Measurements from ENCODE around the gene EEIG1. TPM values are rescaled to one million over a fixed set of nuclear protein-coding genes. Genes with fewer than 3 reads are reported as not detected.

The EEIG1 gene
- total RNA-seq, 2 donors from 2014 or later: 72.2 to 95.9 TPM

- no peak for DNase-seq
- no peak for TF ChIP-seq CTCF (IDR thresholded peaks at IDR 0.05)
- no peak overlapping the region for H3K9ac ChIP-seq (ENCODE audit: low read depth in 2 of 2, low read length in 2 of 2)
- intact Hi-C loops (cut with DNase I): no loop called here
- no peaks in the 10 kb centered on the region for H3K4me1 ChIP-seq
- peak overlapping the region; percentile 1 for H3K27ac ChIP-seq
- no peaks in the 10 kb centered on the region for H3K9me3 ChIP-seq
- no peaks in the 10 kb centered on the region for H3K27me3 ChIP-seq
- H3K36me3 ChIP-seq: no peaks in the 10 kb centered on the region
- H3K4me3 ChIP-seq: no peak overlapping the region
Observed at GRCh38 chr9:128006332-128006996, 25.7 kb upstream of the EEIG1 start.

GRCh38 chr9:128005923-128006322 lies 25.1 kb upstream of the EEIG1 start:
- no peak for DNase-seq
- intact Hi-C loops (cut with DNase I): no loop called here
- H3K27me3 ChIP-seq: no peaks in the 10 kb centered on the region
- H3K9ac ChIP-seq (ENCODE audit: low read depth in 2 of 2, low read length in 2 of 2): no peak overlapping the region
- H3K9me3 ChIP-seq: no peaks in the 10 kb centered on the region
- no peaks in the 10 kb centered on the region for H3K36me3 ChIP-seq
- H3K27ac ChIP-seq: peak overlapping the region; percentile 1
- H3K4me1 ChIP-seq: no peaks in the 10 kb centered on the region
- H3K4me3 ChIP-seq: no peak overlapping the region
- TF ChIP-seq CTCF (IDR thresholded peaks at IDR 0.05): no peak

GRCh38 chr9:128003966-128004604 lies 23.3 kb upstream of the EEIG1 start:
- H3K27ac ChIP-seq: no peak overlapping the region
- no peaks in the 10 kb centered on the region for H3K36me3 ChIP-seq
- no peaks in the 10 kb centered on the region for H3K4me1 ChIP-seq
- DNase-seq: no peak
- no peak overlapping the region for H3K9ac ChIP-seq (ENCODE audit: low read depth in 2 of 2, low read length in 2 of 2)
- no peak overlapping the region for H3K4me3 ChIP-seq
- TF ChIP-seq CTCF (IDR thresholded peaks at IDR 0.05): no peak
- intact Hi-C loops (cut with DNase I): no loop called here
- H3K27me3 ChIP-seq: no peaks in the 10 kb centered on the region
- no peaks in the 10 kb centered on the region for H3K9me3 ChIP-seq

GRCh38 chr9:128002959-128003358 lies 22.2 kb upstream of the EEIG1 start:
- intact Hi-C loops (cut with DNase I): no loop called here
- H3K4me1 ChIP-seq: no peaks in the 10 kb centered on the region
- no peak overlapping the region for H3K27ac ChIP-seq
- H3K36me3 ChIP-seq: no peaks in the 10 kb centered on the region
- no peak overlapping the region for H3K4me3 ChIP-seq
- no peaks in the 10 kb centered on the region for H3K27me3 ChIP-seq
- no peaks in the 10 kb centered on the region for H3K9me3 ChIP-seq
- TF ChIP-seq CTCF (IDR thresholded peaks at IDR 0.05): no peak
- DNase-seq: no peak
- no peak overlapping the region for H3K9ac ChIP-seq (ENCODE audit: low read depth in 2 of 2, low read length in 2 of 2)

- H3K27ac ChIP-seq: no peak overlapping the region
Observed at GRCh38 chr9:128001779-128002298, 21.1 kb upstream of the EEIG1 start.

More at GRCh38 chr9:128001779-128002298, 21.1 kb upstream of the EEIG1 start:
- intact Hi-C loops (cut with DNase I): no loop called here
- DNase-seq: no peak
- Histone ChIP-seq H3K27me3 (no peaks in the 10 kb centered on the region), H3K9ac (ENCODE audit: low read depth in 2 of 2, low read length in 2 of 2) (no peak overlapping the region), H3K4me3 (no peak overlapping the region), H3K4me1 (no peaks in the 10 kb centered on the region), H3K9me3 (no peaks in the 10 kb centered on the region), H3K36me3 (no peaks in the 10 kb centered on the region)
- TF ChIP-seq CTCF (IDR thresholded peaks at IDR 0.05): no peak
